ENCODE data around the gene PROM1. TPM values are rescaled to one million over a fixed set of nuclear protein-coding genes. Genes with fewer than 3 reads are reported as not detected.

The PROM1 gene
- total RNA-seq, 2 experiments from 2014 or later, result not detected

- no peak overlapping the region for H2AFZ ChIP-seq (ENCODE audit: low read length)
- H3K4me1 ChIP-seq (ENCODE audit: insufficient read depth, low read length, poor library complexity, severe bottlenecking), result no peaks in the 10 kb centered on the region
- no peak for TF ChIP-seq EZH2phosphoT487 (IDR thresholded peaks at IDR 0.05; ENCODE audit: borderline replicate concordance, low read depth, low read length)
- TF ChIP-seq CTCF (conservative IDR thresholded peaks at IDR 0.05; ENCODE audit: low read length), result no peak
- H3K27ac ChIP-seq (ENCODE audit: low read depth, low read length, poor library complexity, severe bottlenecking), result no peak overlapping the region
- BruUV-seq (replicated peaks), result no TSS peak
- no peaks in the 10 kb centered on the region for H4K20me1 ChIP-seq (ENCODE audit: insufficient read depth, low read length)
- H3K79me2 ChIP-seq (ENCODE audit: insufficient read depth, low read depth, low read length), result no peaks in the 10 kb centered on the region
- no peaks in the 10 kb centered on the region for H3K36me3 ChIP-seq (ENCODE audit: insufficient read depth, low read length)
- intact Hi-C loops (cut with micrococcal nuclease; ENCODE audit: unreplicated experiment), result no loop called here
- no peak for DNase-seq (ENCODE audit: low spot score)
- H3K4me3 ChIP-seq (ENCODE audit: low read depth, low read length, poor library complexity, severe bottlenecking), result no peak overlapping the region
- ChIA-PET POLR2A (no interaction called here), CTCF (ENCODE audit: unreplicated experiment) (no interaction called here)
- no peaks in the 10 kb centered on the region for H3K9me2 ChIP-seq (ENCODE audit: insufficient read depth, low read length)
- no peak overlapping the region for H3K4me2 ChIP-seq (ENCODE audit: low read length)
- H3K9me3 ChIP-seq (ENCODE audit: low read length), result no peaks in the 10 kb centered on the region
Observed at GRCh38 chr4:15996773-15997172, 87.0 kb downstream of the PROM1 start.

GRCh38 chr4:15995826-15996225 lies 88.0 kb downstream of the PROM1 start:
- Histone ChIP-seq H3K27ac (ENCODE audit: low read depth, low read length, poor library complexity, severe bottlenecking) (no peak overlapping the region), H4K20me1 (ENCODE audit: insufficient read depth, low read length) (no peaks in the 10 kb centered on the region), H3K9me2 (ENCODE audit: insufficient read depth, low read length) (no peaks in the 10 kb centered on the region), H3K4me2 (ENCODE audit: low read length) (no peak overlapping the region), H3K9me3 (ENCODE audit: low read length) (no peaks in the 10 kb centered on the region), H3K36me3 (ENCODE audit: insufficient read depth, low read length) (no peaks in the 10 kb centered on the region), H3K79me2 (ENCODE audit: insufficient read depth, low read depth, low read length) (no peaks in the 10 kb centered on the region), H2AFZ (ENCODE audit: low read length) (no peak overlapping the region), H3K4me3 (ENCODE audit: low read depth, low read length, poor library complexity, severe bottlenecking) (no peak overlapping the region), H3K4me1 (ENCODE audit: insufficient read depth, low read length, poor library complexity, severe bottlenecking) (no peaks in the 10 kb centered on the region)
- CTCF ChIA-PET (ENCODE audit: unreplicated experiment), result interaction anchor here (0.6 kb wide), 1 partner anchor 9 kb away, joined by 3 read pairs; no protein-coding TSS in a partner anchor
- TF ChIP-seq CTCF (conservative IDR thresholded peaks at IDR 0.05; ENCODE audit: low read length) (no peak), EZH2phosphoT487 (IDR thresholded peaks at IDR 0.05; ENCODE audit: borderline replicate concordance, low read depth, low read length) (no peak)
- BruUV-seq (replicated peaks), result no TSS peak
- POLR2A ChIA-PET, result interaction anchor here (0.6 to 1.1 kb wide), 3 partner anchors 21 to 696 kb away, joined by 3 to 5 read pairs (median 3); no protein-coding TSS in a partner anchor
- intact Hi-C loops (cut with micrococcal nuclease; ENCODE audit: unreplicated experiment), result no loop called here
- no peak for DNase-seq (ENCODE audit: low spot score)

GRCh38 chr4:15992167-15992485 lies 91.7 kb downstream of the PROM1 start:
- H3K4me1 ChIP-seq (ENCODE audit: insufficient read depth, low read length, poor library complexity, severe bottlenecking), result no peaks in the 10 kb centered on the region
- no peak for TF ChIP-seq EZH2phosphoT487 (IDR thresholded peaks at IDR 0.05; ENCODE audit: borderline replicate concordance, low read depth, low read length)
- no peak for TF ChIP-seq CTCF (conservative IDR thresholded peaks at IDR 0.05; ENCODE audit: low read length)
- H3K9me3 ChIP-seq (ENCODE audit: low read length), result no peaks in the 10 kb centered on the region
- H2AFZ ChIP-seq (ENCODE audit: low read length), result no peak overlapping the region
- H3K4me3 ChIP-seq (ENCODE audit: low read depth, low read length, poor library complexity, severe bottlenecking), result no peak overlapping the region
- H3K79me2 ChIP-seq (ENCODE audit: insufficient read depth, low read depth, low read length), result no peaks in the 10 kb centered on the region
- no peak overlapping the region for H3K4me2 ChIP-seq (ENCODE audit: low read length)
- ChIA-PET CTCF (ENCODE audit: unreplicated experiment) (no interaction called here), POLR2A (no interaction called here)
- no peak overlapping the region for H3K27ac ChIP-seq (ENCODE audit: low read depth, low read length, poor library complexity, severe bottlenecking)
- H4K20me1 ChIP-seq (ENCODE audit: insufficient read depth, low read length), result no peaks in the 10 kb centered on the region
- DNase-seq (ENCODE audit: low spot score), result no peak
- H3K9me2 ChIP-seq (ENCODE audit: insufficient read depth, low read length), result no peaks in the 10 kb centered on the region
- intact Hi-C loops (cut with micrococcal nuclease; ENCODE audit: unreplicated experiment), result no loop called here
- no peaks in the 10 kb centered on the region for H3K36me3 ChIP-seq (ENCODE audit: insufficient read depth, low read length)
- no TSS peak for BruUV-seq (replicated peaks)

Measured in OCI-LY7 (cell line).